Measurements from ENCODE around the gene SKAP1.

DNA sequence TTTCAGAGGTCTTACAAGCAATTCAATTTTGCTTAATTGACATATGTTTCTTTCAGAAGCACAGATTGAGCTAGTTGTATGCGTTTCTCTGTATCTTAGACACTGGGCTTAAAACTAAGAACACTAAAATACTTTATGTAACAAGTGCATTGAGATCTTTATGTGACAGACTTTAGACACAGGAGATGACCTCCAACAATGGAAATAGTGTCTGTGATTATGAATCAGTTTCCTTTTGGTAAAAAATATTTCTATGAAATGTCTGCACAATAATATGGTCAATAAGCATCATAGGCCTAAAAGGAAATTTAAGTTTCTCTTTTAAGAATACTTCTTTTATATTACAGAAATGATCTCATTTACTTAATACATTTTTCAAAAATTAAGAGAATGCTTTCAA is 153.2 kb downstream of the SKAP1 start:
- TF ChIP-seq, protein P1, sequence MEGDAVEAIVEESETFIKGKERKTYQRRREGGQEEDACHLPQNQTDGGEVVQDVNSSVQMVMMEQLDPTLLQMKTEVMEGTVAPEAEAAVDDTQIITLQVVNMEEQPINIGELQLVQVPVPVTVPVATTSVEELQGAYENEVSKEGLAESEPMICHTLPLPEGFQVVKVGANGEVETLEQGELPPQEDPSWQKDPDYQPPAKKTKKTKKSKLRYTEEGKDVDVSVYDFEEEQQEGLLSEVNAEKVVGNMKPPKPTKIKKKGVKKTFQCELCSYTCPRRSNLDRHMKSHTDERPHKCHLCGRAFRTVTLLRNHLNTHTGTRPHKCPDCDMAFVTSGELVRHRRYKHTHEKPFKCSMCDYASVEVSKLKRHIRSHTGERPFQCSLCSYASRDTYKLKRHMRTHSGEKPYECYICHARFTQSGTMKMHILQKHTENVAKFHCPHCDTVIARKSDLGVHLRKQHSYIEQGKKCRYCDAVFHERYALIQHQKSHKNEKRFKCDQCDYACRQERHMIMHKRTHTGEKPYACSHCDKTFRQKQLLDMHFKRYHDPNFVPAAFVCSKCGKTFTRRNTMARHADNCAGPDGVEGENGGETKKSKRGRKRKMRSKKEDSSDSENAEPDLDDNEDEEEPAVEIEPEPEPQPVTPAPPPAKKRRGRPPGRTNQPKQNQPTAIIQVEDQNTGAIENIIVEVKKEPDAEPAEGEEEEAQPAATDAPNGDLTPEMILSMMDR (IDR thresholded peaks at IDR 0.05): no peak
- TF ChIP-seq EZH2 (IDR thresholded peaks at IDR 0.05): no peak
- no peak for TF ChIP-seq EZH2phosphoT487 (IDR thresholded peaks at IDR 0.05)
